HFF-Myc (cell line): ENCODE measurements around the gene UBE4A.

Source experiments
- DNase-seq: peaks from one replicate; pipeline ENCODE4 v3.0.0-alpha.2; 2011; ENCODE audit warnings: low read depth; ENCODE audit errors: extremely low read depth
- H3K4me3 ChIP-seq: replicated peaks from 2 replicates; pipeline ENCODE4 v1.5.1; 2011; ENCODE audit warnings: low read depth, mild to moderate bottlenecking, control low read depth, low read length
- CTCF ChIP-seq: IDR thresholded peaks from 2 replicates; pipeline ENCODE4 v1.5.1; 2012; ENCODE audit warnings: mild to moderate bottlenecking, low read depth, low read length, control low read depth; ENCODE audit errors: missing control alignments

Gene UBE4A

GRCh38 chr11:118341261-118341660 is 18.1 kb upstream of the UBE4A start:
- H3K4me3 ChIP-seq = no peak overlapping the region
- no peak for DNase-seq
- no peak for TF ChIP-seq CTCF

GRCh38 chr11:118341815-118342489 is 17.4 kb upstream of the UBE4A start:
- no peak for TF ChIP-seq CTCF
- H3K4me3 ChIP-seq = no peak overlapping the region
- DNase-seq = no peak

GRCh38 chr11:118342503-118343161 is 16.8 kb upstream of the UBE4A start, which contains the start of gene CD3D:
TSS of gene CD3D (minus strand) at chr11:118342705. CDS start at chr11:118342607, 98 bp downstream.
- DNase-seq = no peak
- TF ChIP-seq CTCF = no peak
- no peak within 1 kb of the TSS for H3K4me3 ChIP-seq

GRCh38 chr11:118343248-118343647 is 16.2 kb upstream of the UBE4A start:
- no peak for DNase-seq
- no peak overlapping the region for H3K4me3 ChIP-seq
- no peak for TF ChIP-seq CTCF

- TF ChIP-seq CTCF = no peak
- no peak for DNase-seq
- H3K4me3 ChIP-seq = no peak within 1 kb of the TSS
Observed at GRCh38 chr11:118343981-118344515, 15.4 kb upstream of the UBE4A start, which contains the start of gene CD3G. TSS of gene CD3G (plus strand) at chr11:118344344. CDS start at chr11:118344424, 80 bp downstream.

- DNase-seq = no peak
- no peak overlapping the region for H3K4me3 ChIP-seq
- TF ChIP-seq CTCF = no peak
Observed at GRCh38 chr11:118349475-118349874, 9.9 kb upstream of the UBE4A start.
